IMR-90 (cell line): Measurements from ENCODE around the gene MAPK8IP3. TPM values are rescaled to one million over a fixed set of nuclear protein-coding genes. Genes with fewer than 3 reads are reported as not detected.

ENCODE experiments used
- ATAC-seq: fragments of 200-7000 bp; cut with Tn5 transposase; 2 replicates; pipeline ENCODE4 v1.9.1; 2020; ENCODE audit warnings: low read depth, mild to moderate bottlenecking, moderate library complexity
- BruUV-seq: library from RNA; stranded (reverse); fragments of 400-500 nt; replicated peaks from 2 replicates; lab custom pipeline; 2021; lab: Mats Ljungman, UMichigan
- CTCF ChIA-PET: fragments of 300-600 bp; formaldehyde crosslinking; extraction: SDS; loops from one replicate; lab custom pipeline; 2021; ENCODE audit warnings: antibody characterized with exemption; lab: Yijun Ruan, JAX
- POLR2A ChIA-PET: fragments of 300-600 bp; sonication (Branson Sonifier 250); formaldehyde crosslinking; loops from one replicate; lab custom pipeline; 2022; ENCODE audit warnings: antibody characterized with exemption; ENCODE audit not compliant: unreplicated experiment; lab: Charles Lee
- DNase-seq: peaks from one replicate; pipeline ENCODE4 v3.0.0; 2013
- H2AFZ ChIP-seq: replicated peaks from 2 replicates; pipeline ENCODE3; 2013; ENCODE audit warnings: low read length, mild to moderate bottlenecking; ENCODE audit not compliant: poor library complexity
- H2AK5ac ChIP-seq: 2 replicates; pipeline ENCODE4 v1.6.1; 2013; ENCODE audit warnings: low read depth, low read length, inconsistent platforms
- H2AK9ac ChIP-seq: replicated peaks from 2 replicates; pipeline ENCODE3; 2013; ENCODE audit warnings: mild to moderate bottlenecking, low read depth, low read length, moderate library complexity; ENCODE audit not compliant: poor library complexity
- H2BK120ac ChIP-seq: 2 replicates; pipeline ENCODE4 v1.6.1; 2013; ENCODE audit warnings: low read depth, low read length, inconsistent platforms
- H2BK15ac ChIP-seq: 3 replicates; pipeline ENCODE4 v1.6.1; 2013; ENCODE audit warnings: low read depth, low read length, inconsistent platforms
- H2BK20ac ChIP-seq: 2 replicates; pipeline ENCODE4 v1.6.1; 2013; ENCODE audit warnings: low read depth, mild to moderate bottlenecking, inconsistent platforms, low read length, moderate library complexity
- H2BK5ac ChIP-seq: 2 replicates; pipeline ENCODE4 v1.6.1; 2013; ENCODE audit warnings: mild to moderate bottlenecking, low read depth, low read length, inconsistent platforms; ENCODE audit not compliant: poor library complexity, severe bottlenecking
- H3K14ac ChIP-seq: replicated peaks from 2 replicates; pipeline ENCODE4 v1.6.1; 2013; ENCODE audit warnings: low read depth, low read length, inconsistent platforms
- H3K18ac ChIP-seq: 2 replicates; pipeline ENCODE4 v1.6.1; 2013; ENCODE audit warnings: low read depth, low read length, control low read depth
- H3K23ac ChIP-seq: 2 replicates; pipeline ENCODE4 v1.6.1; 2013; ENCODE audit warnings: low read depth, low read length, inconsistent platforms
- H3K27ac ChIP-seq: 2 replicates; pipeline ENCODE4 v1.5.1; 2013; ENCODE audit warnings: mild to moderate bottlenecking, control low read depth, low read length; ENCODE audit not compliant: insufficient read depth
- H3K27me3 ChIP-seq: 2 replicates; pipeline ENCODE4 v1.6.1; 2013; ENCODE audit warnings: low read length; ENCODE audit not compliant: control insufficient read depth, insufficient read depth
- H3K36me3 ChIP-seq: 2 replicates; pipeline ENCODE4 v1.6.1; 2013; ENCODE audit warnings: low read length, mixed read lengths; ENCODE audit not compliant: control insufficient read depth, insufficient read depth
- H3K4ac ChIP-seq: 2 replicates; pipeline ENCODE4 v1.6.1; 2013; ENCODE audit warnings: low read depth, low read length, inconsistent platforms
- H3K4me1 ChIP-seq: 2 replicates; pipeline ENCODE4 v1.6.1; 2013; ENCODE audit warnings: low read length, mixed read lengths; ENCODE audit not compliant: control insufficient read depth, insufficient read depth
- H3K4me2 ChIP-seq: 2 replicates; pipeline ENCODE4 v1.6.1; 2013; ENCODE audit warnings: low read depth, mild to moderate bottlenecking, control low read depth, low read length, moderate library complexity
- H3K4me3 ChIP-seq: 2 replicates; pipeline ENCODE4 v1.5.1; 2013; ENCODE audit warnings: low read depth, mild to moderate bottlenecking, control low read depth, low read length, moderate library complexity; ENCODE audit not compliant: insufficient read depth
- H3K56ac ChIP-seq: 2 replicates; pipeline ENCODE4 v1.6.1; 2013; ENCODE audit warnings: low read length, inconsistent platforms; ENCODE audit not compliant: insufficient read depth; ENCODE audit errors: extremely low read depth
- H3K79me1 ChIP-seq, 2 experiments: 2 replicates each; pipeline ENCODE4 v1.6.1; 2013; ENCODE audit warnings: low read length in 2 of 2, inconsistent platforms in 1 of 2, low read depth in 1 of 2
- H3K9ac ChIP-seq: 2 replicates; pipeline ENCODE4 v1.6.1; 2013; ENCODE audit warnings: low read depth, low read length, control low read depth
- H3K9me1 ChIP-seq: 2 replicates; pipeline ENCODE4 v1.6.1; 2013; ENCODE audit warnings: low read length, inconsistent platforms; ENCODE audit not compliant: insufficient read depth
- H3K9me3 ChIP-seq: 2 replicates; pipeline ENCODE4 v1.6.1; 2013; ENCODE audit warnings: low read length; ENCODE audit not compliant: control insufficient read depth, insufficient read depth
- H4K20me1 ChIP-seq: 2 replicates; pipeline ENCODE4 v1.6.1; 2013; ENCODE audit warnings: low read length, inconsistent platforms; ENCODE audit not compliant: insufficient read depth
- H4K5ac ChIP-seq: 2 replicates; pipeline ENCODE4 v1.6.1; 2013; ENCODE audit warnings: mild to moderate bottlenecking, low read depth, low read length, control low read depth
- H4K8ac ChIP-seq, 2 experiments: 2 replicates each; pipeline ENCODE4 v1.6.1; 2013; ENCODE audit warnings: low read depth in 2 of 2, low read length in 2 of 2, control low read depth in 1 of 2, inconsistent platforms in 1 of 2
- H4K91ac ChIP-seq: 2 replicates; pipeline ENCODE4 v1.6.1; 2013; ENCODE audit warnings: low read depth, low read length, inconsistent platforms; ENCODE audit not compliant: insufficient read depth
- BHLHE40 ChIP-seq: fragments of 150-350 bp; IDR thresholded peaks from 2 replicates; pipeline ENCODE4 v1.6.1; 2016; ENCODE audit warnings: mild to moderate bottlenecking, low read depth, low read length
- CEBPB ChIP-seq: IDR thresholded peaks from 2 replicates; pipeline ENCODE4 v1.6.1; 2012; ENCODE audit warnings: low read depth, low read length, improper control_type of control experiment
- CHD1 ChIP-seq: IDR thresholded peaks from 2 replicates; pipeline ENCODE4 v1.6.1; 2012; ENCODE audit warnings: low read depth, low read length, improper control_type of control experiment
- CTCF ChIP-seq: conservative IDR thresholded peaks from 2 replicates; pipeline ENCODE4 v1.5.1; 2012; ENCODE audit warnings: mild to moderate bottlenecking, low read depth, low read length, improper control_type of control experiment
- ELK1 ChIP-seq: fragments of 150-350 bp; IDR thresholded peaks from 2 replicates; pipeline ENCODE4 v1.6.1; 2016; ENCODE audit warnings: low read depth, mild to moderate bottlenecking, low read length, moderate library complexity, borderline replicate concordance
- FOS ChIP-seq: fragments of 150-350 bp; IDR thresholded peaks from 2 replicates; pipeline ENCODE4 v1.6.1; 2016; ENCODE audit warnings: low read depth, low read length
- SMC3 ChIP-seq: fragments of 150-350 bp; IDR thresholded peaks from 2 replicates; pipeline ENCODE4 v1.6.1; 2016; ENCODE audit warnings: low read depth, mild to moderate bottlenecking, antibody characterized with exemption, low read length, moderate library complexity
- USF2 ChIP-seq: fragments of 150-350 bp; IDR thresholded peaks from 2 replicates; pipeline ENCODE4 v1.6.1; 2017; ENCODE audit warnings: mild to moderate bottlenecking, antibody characterized with exemption, low read length, low read depth
- WGBS, 2 experiments: methylation state at CpG; one replicate each; pipeline versions ENCODE4 v1.1.5 to v1.1.7; 2013; ENCODE audit warnings: missing lambda C conversion rate in 2 of 2; ENCODE audit not compliant: insufficient read length in 1 of 2; ENCODE audit errors: extremely low coverage in 2 of 2; 5-methylcytosine and 5-hydroxymethylcytosine counted together
- dilution Hi-C: fragments of 300-500 bp; cut with HindIII; formaldehyde crosslinking; loops from one replicate; pipeline ENCODE4 v1.14.3; 2018; ENCODE audit warnings: low sequenced_read_pairs; ENCODE audit not compliant: unreplicated experiment
- in situ Hi-C: fragments of 300-500 bp; cut with MboI; formaldehyde crosslinking; loops from 3 replicates; pipeline ENCODE4 v1.14.3; 2019; ENCODE audit warnings: low sequenced_read_pairs, inconsistent platforms, mixed read lengths
- intact Hi-C: fragments of 100-400 bp; cut with micrococcal nuclease; formaldehyde crosslinking; loops from 2 replicates; pipeline ENCODE4 v1.10.0; 2022
- polyA plus RNA-seq, 3 experiments: library from polyadenylated mRNA; depleted of rRNA; stranded (reverse); fragments of >200 nt; gene quantifications; 2 replicates each; pipeline ENCODE4 v1.2.3, GENCODE V29; 2012; ENCODE audit warnings: low replicate concordance in 1 of 3
- total RNA-seq: library from RNA; depleted of rRNA; stranded (reverse); fragments of >200 nt; gene quantifications from 2 replicates; pipeline ENCODE4 v1.2.3, GENCODE V29; 2012

The MAPK8IP3 gene
- total and polyA plus RNA-seq, 2 of the 4 experiments (the other 2 are of a cell fraction), result 17.0 to 69.1 TPM

GRCh38 chr16:1743376-1744337 lies 37.7 kb downstream of the MAPK8IP3 start:
- in situ Hi-C loops, result no loop called here

More at GRCh38 chr16:1743376-1744337, 37.7 kb downstream of the MAPK8IP3 start:
- no peak overlapping the region for H4K5ac ChIP-seq
- no peak overlapping the region for H3K9ac ChIP-seq
- no peak for DNase-seq
- no peak overlapping the region for H3K27ac ChIP-seq
- H3K79me1 ChIP-seq, result peaks cover 24 to 56% of the 10 kb centered on the region in 2 experiments
- whole genome bisulfite sequencing, 2 experiments, result 96% methylated on average over 17 of the region's 32 CpGs; no CpG with 5 or more reads in 1 of the 2 experiments
- H3K4me3 ChIP-seq, result no peak overlapping the region
- TF ChIP-seq ELK1 (no peak), BHLHE40 (no peak), CHD1 (no peak), SMC3 (no peak), USF2 (no peak), FOS (no peak), CTCF (no peak), CEBPB (no peak)
- H3K4me2 ChIP-seq, result no peak overlapping the region
- no peak overlapping the region for H3K18ac ChIP-seq
- no peak overlapping the region for H3K23ac ChIP-seq
- no peak overlapping the region for H2BK5ac ChIP-seq
- no peak overlapping the region for H2AK5ac ChIP-seq
- intact Hi-C loops (no loop called here), dilution Hi-C loops (no loop called here)
- POLR2A ChIA-PET, result no interaction called here
- H4K8ac ChIP-seq, result no peak overlapping the region
- no peak overlapping the region for H3K56ac ChIP-seq
- H3K4me1 ChIP-seq, result peaks cover 2% of the 10 kb centered on the region; the same call in 1 of the 2 replicates
- no peak overlapping the region for H2BK20ac ChIP-seq
- H3K14ac ChIP-seq, result no peak overlapping the region
- CTCF ChIA-PET, result no interaction called here
- H2BK15ac ChIP-seq, result no peak overlapping the region
- peaks cover 32% of the 10 kb centered on the region for H4K20me1 ChIP-seq
- no peaks in the 10 kb centered on the region for H3K9me3 ChIP-seq
- H2AK9ac ChIP-seq, result peak overlapping the region; percentile 13
- H4K91ac ChIP-seq, result no peak overlapping the region
- ATAC-seq, result no peak
- H3K4ac ChIP-seq, result no peak overlapping the region
- peaks cover 51% of the 10 kb centered on the region for H3K36me3 ChIP-seq
- no peaks in the 10 kb centered on the region for H3K27me3 ChIP-seq
- TSS peak; percentile 39 for BruUV-seq
- peak overlapping the region; percentile 11 for H2AFZ ChIP-seq
- H3K9me1 ChIP-seq, result peaks cover 6% of the 10 kb centered on the region
- no peak overlapping the region for H2BK120ac ChIP-seq
